ENCODE measurements around the gene NPDC1.
A peak's percentile ranks its signal among the peaks of the same experiment; 100 is the strongest.
"Not testable (repeated sequence)": the region's sequence is repeated elsewhere in the genome, so short reads cannot be mapped to it uniquely, and the experiment has no call there.

The NPDC1 gene

DNA sequence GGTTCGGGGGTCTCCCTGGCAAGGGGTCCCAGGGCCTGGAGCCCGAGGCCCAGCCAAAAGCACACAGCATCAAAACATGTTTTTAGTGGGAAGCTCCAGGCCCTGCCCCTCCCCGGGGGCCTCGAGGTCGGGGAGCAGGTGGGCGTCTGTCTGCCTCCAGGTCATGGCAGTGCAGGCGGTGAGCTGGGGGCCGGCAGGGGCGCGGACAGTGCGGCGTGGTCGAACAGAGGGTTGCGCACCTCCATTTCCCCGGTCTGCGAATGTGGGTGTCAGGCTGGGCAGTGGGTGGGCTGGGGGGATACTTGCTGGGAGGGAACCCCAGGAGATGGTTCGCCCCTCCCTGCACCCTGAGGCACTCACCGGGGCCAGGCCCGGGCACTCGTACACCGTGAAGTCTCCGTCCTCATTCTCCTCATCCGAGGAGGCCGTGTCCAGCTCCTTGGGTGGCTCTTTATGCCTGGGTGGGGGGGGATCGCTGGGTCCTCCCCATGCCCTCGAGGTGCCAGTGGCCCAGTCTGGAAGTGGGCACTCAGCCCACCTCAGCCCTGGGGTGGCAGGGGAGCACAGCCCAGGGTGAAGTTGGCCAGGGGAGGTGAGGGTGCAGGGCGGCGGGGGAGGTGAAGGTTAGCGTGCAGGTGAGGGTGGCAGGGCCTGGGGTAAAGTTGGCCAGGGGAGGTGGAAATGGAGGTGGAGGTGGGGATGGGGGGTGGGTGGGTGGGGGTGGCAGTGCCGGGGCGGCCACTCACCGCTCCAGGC lies 6.2 kb downstream of the NPDC1 start:
- no peak for DNase-seq (ENCODE audit: low spot score)

- DNase-seq (ENCODE audit: low spot score): no peak
Observed at GRCh38 chr9:137038916-137039315, 7.1 kb downstream of the NPDC1 start.

GRCh38 chr9:137037483-137037882 lies 8.5 kb downstream of the NPDC1 start:
- DNase-seq (ENCODE audit: low spot score): no peak

DNA sequence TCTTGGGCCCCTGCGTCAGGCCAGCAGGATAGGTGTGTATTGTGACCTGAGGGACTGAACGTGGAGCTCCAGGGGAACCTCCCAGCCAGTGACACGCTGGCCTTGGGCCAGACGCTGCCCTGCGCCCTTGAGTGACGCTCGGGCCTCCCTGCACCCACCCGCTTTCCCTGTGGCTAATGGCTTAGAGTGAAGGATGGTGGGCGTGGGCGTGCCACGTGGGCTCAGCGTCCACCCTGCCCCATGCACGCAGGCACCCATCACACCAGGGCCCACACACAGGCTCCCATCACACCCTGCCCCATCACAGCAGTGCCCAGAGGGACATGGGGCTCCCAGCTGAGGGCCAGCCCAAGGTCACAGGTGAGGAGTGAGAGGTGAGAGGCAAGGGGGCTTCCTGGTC lies 8.9 kb downstream of the NPDC1 start:
- no peak for DNase-seq (ENCODE audit: low spot score)

DNA sequence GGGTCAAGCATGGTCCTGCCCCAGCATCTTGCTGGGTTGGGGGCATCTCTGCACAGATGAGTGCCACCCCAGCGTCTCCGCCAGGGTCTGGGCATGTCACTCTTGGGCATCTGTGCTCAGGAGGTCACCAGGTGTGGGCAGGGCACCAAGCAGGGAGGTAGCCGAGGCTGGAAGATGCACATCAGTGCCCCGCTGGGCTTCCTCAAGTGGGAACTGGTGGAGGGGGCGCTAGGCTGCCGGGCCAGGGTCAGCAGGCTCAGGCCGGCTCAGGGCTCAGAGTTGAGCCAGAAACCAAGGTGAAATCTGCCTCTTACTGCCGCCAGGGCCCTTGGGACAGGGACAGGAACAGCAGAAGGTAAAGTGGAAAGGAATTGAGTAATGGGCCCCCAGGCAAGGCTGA lies 10.0 kb downstream of the NPDC1 start:
- no peak for DNase-seq (ENCODE audit: low spot score)

- no peak for DNase-seq (ENCODE audit: low spot score)
Observed at GRCh38 chr9:137035507-137035834, 10.5 kb downstream of the NPDC1 start.

DNA sequence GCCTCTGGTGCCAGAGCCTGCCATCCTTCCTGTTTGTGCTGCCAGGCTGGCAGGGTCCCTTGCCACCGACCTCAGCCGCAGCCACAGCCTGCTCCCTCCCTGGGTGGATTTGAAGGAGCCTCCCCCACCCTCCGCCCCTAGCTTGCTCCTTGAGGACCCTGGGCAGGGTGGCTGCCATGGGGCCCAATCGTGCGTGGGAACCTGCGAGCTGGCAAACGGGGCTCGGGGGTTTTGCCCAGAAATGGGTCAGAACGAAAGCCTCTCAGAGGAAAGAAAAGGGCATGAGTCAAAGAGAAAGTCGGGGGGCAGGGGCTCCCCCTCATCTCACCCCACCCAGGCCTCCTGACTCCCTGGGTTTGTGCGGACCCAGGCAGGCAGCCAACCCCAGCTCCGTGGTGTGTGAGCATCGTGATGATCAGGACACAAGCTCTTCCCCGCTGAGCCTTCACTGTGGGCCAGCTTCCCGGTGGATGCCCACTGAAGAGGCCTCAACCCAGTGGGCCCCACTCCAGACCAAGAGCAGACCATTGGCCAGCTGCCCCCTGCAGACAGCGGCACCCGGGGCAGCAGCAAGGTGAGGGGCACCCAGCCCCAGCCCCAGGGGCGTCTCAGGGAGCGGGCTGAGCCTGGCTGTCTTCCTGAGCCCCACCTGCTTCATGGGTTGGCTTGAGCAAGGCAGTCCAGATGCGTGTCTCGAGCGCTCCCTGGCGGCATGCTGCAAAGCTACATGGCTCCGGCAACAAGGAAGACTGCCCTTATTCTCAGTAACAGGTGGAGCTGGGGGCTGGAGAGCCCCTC lies 11.1 kb downstream of the NPDC1 start:
- DNase-seq (ENCODE audit: low spot score): peak; percentile 87

- peak; percentile 51 for DNase-seq (ENCODE audit: low spot score)
Observed at GRCh38 chr9:137034039-137034708, 11.8 kb downstream of the NPDC1 start.

DNA sequence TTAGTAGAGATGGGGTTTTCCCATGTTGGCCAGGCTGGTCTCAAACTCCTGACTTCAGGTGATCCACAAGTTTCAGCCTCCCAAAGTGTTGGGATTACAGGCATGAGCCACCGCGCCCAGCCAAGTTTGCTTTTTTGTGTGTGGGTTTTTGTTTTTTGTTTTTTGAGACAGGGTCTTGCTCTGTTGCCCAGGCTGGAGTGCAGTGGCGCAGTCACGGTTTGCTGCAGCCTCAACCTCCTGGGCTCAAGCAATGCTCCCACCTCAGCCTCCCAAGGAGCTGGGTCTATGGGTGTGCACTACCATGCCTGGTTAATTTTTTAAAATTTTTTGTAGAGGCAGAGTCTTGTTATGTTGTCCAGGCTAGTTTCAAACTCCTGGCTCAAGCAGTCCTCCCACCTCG lies 12.5 kb downstream of the NPDC1 start:
- DNase-seq (ENCODE audit: low spot score): not testable (repeated sequence)

GRCh38 chr9:137032858-137033257 lies 13.1 kb downstream of the NPDC1 start:
- no peak for DNase-seq (ENCODE audit: low spot score)

GRCh38 chr9:137031904-137032640 lies 13.9 kb downstream of the NPDC1 start, which contains the start of gene FUT7:
Gene FUT7 (minus strand): TSS chr9:137032088. CDS start chr9:137031991, 97 bp downstream.
- no peak for DNase-seq (ENCODE audit: low spot score)

DNA sequence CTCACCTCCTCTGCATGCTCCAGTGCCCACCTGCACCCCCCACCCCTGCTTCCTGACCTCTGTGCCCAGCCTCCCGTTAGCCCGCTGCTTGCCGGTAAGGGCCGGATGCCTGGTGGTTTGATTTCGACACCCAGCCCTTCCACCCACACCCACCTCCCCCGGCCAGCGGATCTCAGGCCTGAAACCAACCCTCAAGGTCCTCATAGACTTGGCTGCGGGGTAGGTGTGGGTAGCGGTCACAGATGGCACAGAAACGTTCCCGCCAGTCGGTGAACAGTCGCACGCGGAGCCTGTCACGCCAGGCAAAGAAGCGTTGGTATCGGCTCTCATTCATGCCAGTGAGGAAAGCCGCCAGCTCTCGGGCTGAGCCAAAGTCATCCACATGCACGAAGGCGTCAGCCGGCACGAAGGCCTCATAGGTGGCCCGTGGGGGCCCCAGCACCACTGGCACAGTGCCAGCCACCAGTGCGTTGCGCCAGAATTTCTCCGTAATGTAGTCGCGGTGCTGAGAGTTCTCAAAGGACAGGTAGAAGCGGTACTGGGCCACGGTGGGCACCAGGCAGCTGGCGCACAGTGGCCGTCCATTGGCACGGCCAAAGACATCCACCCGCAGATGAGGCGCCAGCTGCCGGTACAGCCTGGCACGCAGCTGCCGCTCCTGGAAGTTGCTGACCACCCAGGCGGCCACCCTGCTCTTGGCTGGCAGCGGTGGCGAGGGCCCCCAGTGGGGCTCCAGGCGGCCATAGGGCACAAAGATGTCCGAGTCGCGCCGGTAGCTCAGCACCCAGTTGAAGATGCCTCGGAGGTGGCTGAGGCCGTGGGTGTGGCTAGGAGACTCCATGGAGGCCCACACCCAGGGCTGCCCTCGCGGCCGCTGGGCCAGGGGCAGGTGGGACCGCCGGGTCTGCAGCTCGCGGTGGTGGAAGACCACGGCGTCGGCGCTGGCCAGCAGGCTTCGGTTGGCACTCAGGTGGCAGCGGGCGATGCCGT lies 15.1 kb downstream of the NPDC1 start:
- no peak for DNase-seq (ENCODE audit: low spot score)

DNA sequence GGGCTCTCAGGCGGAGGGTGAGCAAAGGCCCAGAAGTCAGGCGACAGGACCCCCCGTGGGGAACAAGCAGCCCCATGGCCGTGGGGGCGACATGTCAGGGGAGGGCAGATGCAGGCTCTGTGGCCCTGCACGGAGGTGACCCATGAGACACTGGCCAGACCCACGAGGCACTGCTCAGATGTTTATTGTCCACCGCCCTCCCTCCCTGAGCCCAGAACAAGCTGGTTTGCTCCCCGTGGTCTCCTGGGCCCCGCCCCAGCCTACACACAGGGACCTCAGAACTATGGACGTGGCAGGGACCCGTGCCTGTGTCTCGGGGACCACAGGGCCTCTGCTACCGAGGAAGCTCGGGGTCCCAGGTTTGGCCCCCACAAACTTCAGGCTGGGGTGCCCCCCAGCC lies 16.0 kb downstream of the NPDC1 start:
- no peak for DNase-seq (ENCODE audit: low spot score)

- peak; percentile 63 for DNase-seq (ENCODE audit: low spot score)
Observed at GRCh38 chr9:137029058-137029936, 16.7 kb downstream of the NPDC1 start.

DNA sequence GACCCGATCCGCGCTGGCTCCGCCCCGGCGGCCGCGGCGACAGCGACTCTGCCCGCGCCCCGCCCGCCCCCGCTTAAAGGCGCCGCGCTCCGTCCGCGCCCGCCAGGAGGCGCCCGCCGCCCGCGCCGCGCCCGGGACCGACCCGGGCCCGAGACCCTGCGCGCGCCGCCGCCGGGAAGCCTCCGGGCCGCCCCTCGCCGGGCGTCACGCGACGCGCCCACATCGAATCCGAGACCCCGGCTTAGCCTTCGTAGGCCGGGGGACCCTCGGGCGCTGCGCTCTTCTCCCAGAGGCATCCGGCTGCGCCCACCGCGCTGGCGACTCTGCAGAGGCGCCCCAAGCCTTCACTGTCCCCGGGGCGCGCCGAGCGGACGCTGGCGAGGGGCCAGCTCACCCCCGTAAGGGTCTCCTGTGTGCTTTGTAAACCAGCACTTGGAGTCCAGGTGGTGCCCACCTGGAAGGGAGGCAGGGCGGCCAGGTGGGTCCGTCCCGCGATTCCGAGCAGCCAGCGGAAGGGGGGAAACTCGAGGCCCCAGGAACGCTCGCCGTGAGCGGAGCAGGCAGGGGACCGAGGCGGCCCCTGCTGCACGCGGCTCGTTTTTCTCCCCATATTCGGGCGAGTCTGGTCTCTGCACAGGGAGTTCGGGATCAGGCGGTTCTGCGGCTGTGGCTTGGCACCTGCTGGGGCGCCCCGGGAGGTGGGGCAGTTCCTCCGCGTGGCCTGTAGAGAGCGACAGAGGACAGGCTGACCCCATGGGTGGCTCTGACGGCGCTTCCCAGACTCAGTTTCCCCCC lies 17.5 kb downstream of the NPDC1 start:
- DNase-seq (ENCODE audit: low spot score): peak; percentile 68

DNA sequence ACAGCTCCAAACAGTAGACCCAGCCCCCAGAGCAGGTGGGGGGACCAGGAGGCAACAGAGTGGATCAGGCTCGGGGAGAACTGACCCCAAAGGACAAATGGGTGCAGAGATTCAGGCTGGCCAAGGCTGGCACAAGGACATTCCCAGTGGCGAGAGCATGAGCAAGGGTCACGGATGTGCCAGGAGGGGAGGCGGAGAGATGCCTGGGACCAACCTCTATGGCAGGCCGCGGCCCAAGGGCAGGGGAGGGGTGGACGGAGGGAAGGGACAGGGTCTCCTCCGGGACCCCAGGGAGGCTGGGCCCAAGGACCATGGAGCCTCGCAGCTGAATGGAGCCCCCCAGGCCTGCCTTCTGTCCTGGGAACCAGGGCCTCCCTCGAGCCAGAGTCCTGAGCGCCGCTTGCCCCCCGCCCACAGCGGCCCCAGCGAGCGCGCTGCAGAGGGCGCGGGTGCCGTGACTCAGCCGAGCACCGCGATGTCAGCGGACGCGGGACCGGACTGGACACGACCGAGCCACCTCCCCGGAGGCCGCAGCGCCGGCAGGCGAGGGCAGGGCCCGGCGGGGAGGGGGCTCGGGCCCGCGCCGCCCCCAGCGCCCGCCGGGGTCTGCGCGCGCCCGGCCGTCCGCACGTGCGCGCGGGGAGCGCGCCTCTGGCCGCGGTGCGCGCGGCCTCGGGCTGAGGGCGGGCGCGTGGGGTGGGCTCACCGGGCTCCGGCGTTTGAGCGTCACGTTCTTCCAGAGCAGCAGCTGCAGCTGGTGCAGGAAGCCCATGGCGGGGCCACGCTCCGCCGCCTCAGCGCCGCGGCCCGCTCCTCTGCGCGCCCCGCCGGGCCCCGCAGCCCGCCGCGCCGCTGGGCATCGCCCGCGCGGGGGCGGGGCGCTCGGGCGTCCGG lies 18.4 kb downstream of the NPDC1 start, which contains the start of gene ABCA2:
TSS of gene ABCA2 (minus strand) at position 869 of the 894 bp plus-strand sequence. CDS start at position 772, 97 bp downstream.
- peak; percentile 29 for DNase-seq (ENCODE audit: low spot score)

DNA sequence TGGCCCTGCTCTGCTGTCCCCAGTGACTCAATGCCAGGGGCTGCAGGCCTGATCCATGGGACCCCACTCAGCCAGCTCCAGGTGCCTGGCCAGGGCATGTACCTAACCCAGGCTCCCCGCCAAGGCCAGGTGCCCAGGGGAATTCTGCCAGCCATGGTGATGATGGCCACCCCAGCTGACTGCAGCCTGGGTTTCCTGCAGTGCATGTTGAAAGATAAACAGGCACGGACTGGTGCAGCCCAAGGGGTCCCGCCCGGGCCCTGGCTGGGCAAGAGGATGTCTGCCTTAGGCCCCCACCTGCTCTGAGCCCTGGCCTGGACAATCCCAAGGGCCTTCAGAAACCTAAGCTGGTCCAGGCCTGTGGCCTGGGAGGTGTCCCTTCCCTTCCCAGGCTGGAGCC lies 19.1 kb downstream of the NPDC1 start:
- DNase-seq (ENCODE audit: low spot score): no peak

- no peak for DNase-seq (ENCODE audit: low spot score)
Observed at GRCh38 chr9:137026384-137026783, 19.6 kb downstream of the NPDC1 start.

Data from SW480 (cell line).